DND-41 (cell line): ENCODE measurements around the gene ST8SIA2.

Experiments used
- EZH2 ChIP-seq: IDR thresholded peaks from 3 replicates; pipeline ENCODE4 v1.6.1; 2012; ENCODE audit warnings: borderline replicate concordance, low read depth, mild to moderate bottlenecking, moderate library complexity, low read length, inconsistent platforms; ENCODE audit not compliant: severe bottlenecking
- TF ChIP-seq, protein P1 (sequence below): IDR thresholded peaks from 2 replicates; pipeline ENCODE4 v1.5.1; 2012; ENCODE audit warnings: borderline replicate concordance, low read length, moderate library complexity, mild to moderate bottlenecking; ENCODE audit not compliant: poor library complexity, severe bottlenecking; ENCODE audit errors: extremely low read depth

DNA sequence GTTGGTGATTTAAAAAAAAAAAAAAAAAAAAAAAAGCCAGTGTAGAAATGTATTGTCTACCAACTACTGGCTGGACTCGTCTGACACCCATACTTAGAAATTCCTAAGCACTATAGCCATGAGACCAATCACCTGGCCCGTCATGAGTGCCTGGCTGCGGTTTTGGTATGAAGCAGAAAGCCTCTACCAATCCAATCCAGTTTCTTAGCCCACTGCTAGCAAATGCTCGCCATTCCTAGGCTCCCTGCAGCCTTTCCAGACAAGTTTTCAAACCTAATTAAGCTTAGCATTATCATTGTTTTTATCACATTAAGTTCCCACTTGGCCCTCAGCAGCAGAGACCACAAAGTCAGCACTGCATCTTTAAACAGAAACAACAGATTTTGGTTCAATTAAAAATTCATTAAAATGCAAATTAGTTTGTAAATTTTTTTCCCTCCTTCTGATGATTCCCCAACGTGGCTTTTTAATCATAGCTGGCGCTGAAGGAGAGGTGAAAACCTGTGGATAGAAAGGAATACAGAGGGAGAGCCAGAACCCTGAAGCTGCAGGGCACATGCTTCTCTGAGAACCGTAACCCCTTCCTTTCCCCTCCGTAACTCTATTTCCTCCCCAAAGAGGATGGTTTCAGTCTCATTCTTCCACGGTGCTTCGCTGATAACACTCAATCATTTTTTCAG lies 32.2 kb upstream of the ST8SIA2 start:
- TF ChIP-seq, protein P1, sequence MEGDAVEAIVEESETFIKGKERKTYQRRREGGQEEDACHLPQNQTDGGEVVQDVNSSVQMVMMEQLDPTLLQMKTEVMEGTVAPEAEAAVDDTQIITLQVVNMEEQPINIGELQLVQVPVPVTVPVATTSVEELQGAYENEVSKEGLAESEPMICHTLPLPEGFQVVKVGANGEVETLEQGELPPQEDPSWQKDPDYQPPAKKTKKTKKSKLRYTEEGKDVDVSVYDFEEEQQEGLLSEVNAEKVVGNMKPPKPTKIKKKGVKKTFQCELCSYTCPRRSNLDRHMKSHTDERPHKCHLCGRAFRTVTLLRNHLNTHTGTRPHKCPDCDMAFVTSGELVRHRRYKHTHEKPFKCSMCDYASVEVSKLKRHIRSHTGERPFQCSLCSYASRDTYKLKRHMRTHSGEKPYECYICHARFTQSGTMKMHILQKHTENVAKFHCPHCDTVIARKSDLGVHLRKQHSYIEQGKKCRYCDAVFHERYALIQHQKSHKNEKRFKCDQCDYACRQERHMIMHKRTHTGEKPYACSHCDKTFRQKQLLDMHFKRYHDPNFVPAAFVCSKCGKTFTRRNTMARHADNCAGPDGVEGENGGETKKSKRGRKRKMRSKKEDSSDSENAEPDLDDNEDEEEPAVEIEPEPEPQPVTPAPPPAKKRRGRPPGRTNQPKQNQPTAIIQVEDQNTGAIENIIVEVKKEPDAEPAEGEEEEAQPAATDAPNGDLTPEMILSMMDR: no peak
- TF ChIP-seq EZH2: no peak
